ENCODE data around the gene SORCS3. TPM values are rescaled to one million over a fixed set of nuclear protein-coding genes. Genes with fewer than 3 reads are reported as not detected.

SORCS3 gene
- total and polyA plus RNA-seq, 2 of the 13 experiments (the other 11 are each of a cell fraction or from before 2014, with no cell fraction given): 0.07 TPM; not detected in 1

- TF ChIP-seq E2F1 (CRISPR knock-in tag; IDR thresholded peaks at IDR 0.05) (no peak), GMEB2 (CRISPR knock-in tag; IDR thresholded peaks at IDR 0.05; ENCODE audit: low read depth) (no peak), RARA (CRISPR knock-in tag; IDR thresholded peaks at IDR 0.05) (no peak), SSRP1 (CRISPR knock-in tag; IDR thresholded peaks at IDR 0.05) (no peak)
- TF ChIP-seq, protein P1, sequence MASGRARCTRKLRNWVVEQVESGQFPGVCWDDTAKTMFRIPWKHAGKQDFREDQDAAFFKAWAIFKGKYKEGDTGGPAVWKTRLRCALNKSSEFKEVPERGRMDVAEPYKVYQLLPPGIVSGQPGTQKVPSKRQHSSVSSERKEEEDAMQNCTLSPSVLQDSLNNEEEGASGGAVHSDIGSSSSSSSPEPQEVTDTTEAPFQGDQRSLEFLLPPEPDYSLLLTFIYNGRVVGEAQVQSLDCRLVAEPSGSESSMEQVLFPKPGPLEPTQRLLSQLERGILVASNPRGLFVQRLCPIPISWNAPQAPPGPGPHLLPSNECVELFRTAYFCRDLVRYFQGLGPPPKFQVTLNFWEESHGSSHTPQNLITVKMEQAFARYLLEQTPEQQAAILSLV (CRISPR knock-in tag; IDR thresholded peaks at IDR 0.05; ENCODE audit: borderline replicate concordance): no peak
- TF ChIP-seq, protein P2, sequence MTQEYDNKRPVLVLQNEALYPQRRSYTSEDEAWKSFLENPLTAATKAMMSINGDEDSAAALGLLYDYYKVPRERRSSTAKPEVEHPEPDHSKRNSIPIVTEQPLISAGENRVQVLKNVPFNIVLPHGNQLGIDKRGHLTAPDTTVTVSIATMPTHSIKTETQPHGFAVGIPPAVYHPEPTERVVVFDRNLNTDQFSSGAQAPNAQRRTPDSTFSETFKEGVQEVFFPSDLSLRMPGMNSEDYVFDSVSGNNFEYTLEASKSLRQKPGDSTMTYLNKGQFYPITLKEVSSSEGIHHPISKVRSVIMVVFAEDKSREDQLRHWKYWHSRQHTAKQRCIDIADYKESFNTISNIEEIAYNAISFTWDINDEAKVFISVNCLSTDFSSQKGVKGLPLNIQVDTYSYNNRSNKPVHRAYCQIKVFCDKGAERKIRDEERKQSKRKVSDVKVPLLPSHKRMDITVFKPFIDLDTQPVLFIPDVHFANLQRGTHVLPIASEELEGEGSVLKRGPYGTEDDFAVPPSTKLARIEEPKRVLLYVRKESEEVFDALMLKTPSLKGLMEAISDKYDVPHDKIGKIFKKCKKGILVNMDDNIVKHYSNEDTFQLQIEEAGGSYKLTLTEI (CRISPR knock-in tag; conservative IDR thresholded peaks at IDR 0.05): no peak
- TF ChIP-seq, protein P3, sequence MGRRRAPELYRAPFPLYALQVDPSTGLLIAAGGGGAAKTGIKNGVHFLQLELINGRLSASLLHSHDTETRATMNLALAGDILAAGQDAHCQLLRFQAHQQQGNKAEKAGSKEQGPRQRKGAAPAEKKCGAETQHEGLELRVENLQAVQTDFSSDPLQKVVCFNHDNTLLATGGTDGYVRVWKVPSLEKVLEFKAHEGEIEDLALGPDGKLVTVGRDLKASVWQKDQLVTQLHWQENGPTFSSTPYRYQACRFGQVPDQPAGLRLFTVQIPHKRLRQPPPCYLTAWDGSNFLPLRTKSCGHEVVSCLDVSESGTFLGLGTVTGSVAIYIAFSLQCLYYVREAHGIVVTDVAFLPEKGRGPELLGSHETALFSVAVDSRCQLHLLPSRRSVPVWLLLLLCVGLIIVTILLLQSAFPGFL (CRISPR knock-in tag; IDR thresholded peaks at IDR 0.05): no peak
- WGBS (ENCODE audit: low lambda C conversion rate): 8% methylated on average over 2 of the region's 2 CpGs
- Histone ChIP-seq H3K4me3 (replicated peaks in 1 of 3; ENCODE audit: insufficient read depth in 1 of 3, low read depth in 2 of 3, low read length in 3 of 3) (no peak overlapping the region), H3K9me3 (ENCODE audit: low read length) (peaks cover 52% of the 10 kb centered on the region; the same call in 1 of the 2 replicates), H3K36me3 (replicated peaks in 1 of 2; ENCODE audit: control insufficient read depth in 1 of 2, insufficient read depth in 2 of 2, low read length in 2 of 2) (no peaks in the 10 kb centered on the region), H3K27ac (ENCODE audit: extremely low read length, insufficient read depth, low read length) (no peak overlapping the region), H3K79me2 (ENCODE audit: insufficient read depth, low read length) (no peaks in the 10 kb centered on the region), H3K27me3 (ENCODE audit: control insufficient read depth in 1 of 2, insufficient read depth in 2 of 2, low read length in 2 of 2) (no peaks in the 10 kb centered on the region), H3K9ac (ENCODE audit: insufficient read depth, low read depth, low read length) (no peak overlapping the region), H3K4me2 (ENCODE audit: low read depth, low read length) (no peak overlapping the region), H3K4me1 (ENCODE audit: insufficient read depth, low read length) (no peaks in the 10 kb centered on the region), H2AFZ (ENCODE audit: low read length) (no peak overlapping the region), H4K20me1 (ENCODE audit: insufficient read depth, low read length) (no peaks in the 10 kb centered on the region)
- FAIRE-seq (no peak), ATAC-seq (no peak), DNase-seq (ENCODE audit: low spot score) (no peak)
- ChIA-PET POLR2A (no interaction called here), CTCF (ENCODE audit: low intra/inter-chr PET ratio, low total read pairs) (no interaction called here)
- no TSS peak for BruUV-seq (replicated peaks)
- intact Hi-C loops (cut with micrococcal nuclease; ENCODE audit: unreplicated experiment): no loop called here
- in situ Hi-C loops (cut with HindIII; ENCODE audit: extremely low pct_ligation_motif_present, low pct_unique_long_range_greater_than_20kb): no loop called here
Observed at GRCh38 chr10:105243825-105244224, 602.7 kb downstream of the SORCS3 start.

Data from HepG2 (cell line).